Ishikawa (cell line): ENCODE results near the gene BIRC6.
A peak's percentile ranks its signal among the peaks of the same experiment; 100 is the strongest.

Source experiments
- CEBPB ChIP-seq: IDR thresholded peaks from 2 replicates; pipeline ENCODE4 v1.6.1; 2012
- CREB1 ChIP-seq: IDR thresholded peaks from 2 replicates; pipeline ENCODE4 v1.6.1; 2012; ENCODE audit warnings: low read depth
- EGR1 ChIP-seq: IDR thresholded peaks from 2 replicates; pipeline ENCODE4 v1.6.1; 2012
- EP300 ChIP-seq: IDR thresholded peaks from 2 replicates; pipeline ENCODE4 v1.6.1; 2012; ENCODE audit warnings: borderline replicate concordance
- FOXM1 ChIP-seq: IDR thresholded peaks from 2 replicates; pipeline ENCODE4 v1.6.1; 2012; ENCODE audit warnings: low read depth, borderline replicate concordance
- NFIC ChIP-seq: IDR thresholded peaks from 2 replicates; pipeline ENCODE4 v1.6.1; 2012
- RAD21 ChIP-seq: IDR thresholded peaks from 2 replicates; pipeline ENCODE4 v1.6.1; 2012; ENCODE audit warnings: low read depth
- TAF1 ChIP-seq: IDR thresholded peaks from 2 replicates; pipeline ENCODE4 v1.6.1; 2012; ENCODE audit warnings: low read depth, mild to moderate bottlenecking
- TCF12 ChIP-seq: IDR thresholded peaks from 2 replicates; pipeline ENCODE4 v1.6.1; 2012; ENCODE audit warnings: low read depth
- TEAD4 ChIP-seq: IDR thresholded peaks from 2 replicates; pipeline ENCODE4 v1.6.1; 2012
- YY1 ChIP-seq: IDR thresholded peaks from 2 replicates; pipeline ENCODE4 v1.6.1; 2012; ENCODE audit warnings: low read depth
- ZBTB7A ChIP-seq: IDR thresholded peaks from 2 replicates; pipeline ENCODE4 v1.6.1; 2012; ENCODE audit warnings: low read depth
- TF ChIP-seq, protein P1 (sequence below): IDR thresholded peaks from 2 replicates; pipeline ENCODE4 v1.6.1; 2012
- TF ChIP-seq, protein P2 (sequence below): IDR thresholded peaks from 2 replicates; pipeline ENCODE4 v1.6.1; 2012
- TF ChIP-seq, protein P3 (sequence below): IDR thresholded peaks from 2 replicates; pipeline ENCODE4 v1.6.1; 2012; ENCODE audit warnings: low read depth, mild to moderate bottlenecking

Gene BIRC6, protein sequence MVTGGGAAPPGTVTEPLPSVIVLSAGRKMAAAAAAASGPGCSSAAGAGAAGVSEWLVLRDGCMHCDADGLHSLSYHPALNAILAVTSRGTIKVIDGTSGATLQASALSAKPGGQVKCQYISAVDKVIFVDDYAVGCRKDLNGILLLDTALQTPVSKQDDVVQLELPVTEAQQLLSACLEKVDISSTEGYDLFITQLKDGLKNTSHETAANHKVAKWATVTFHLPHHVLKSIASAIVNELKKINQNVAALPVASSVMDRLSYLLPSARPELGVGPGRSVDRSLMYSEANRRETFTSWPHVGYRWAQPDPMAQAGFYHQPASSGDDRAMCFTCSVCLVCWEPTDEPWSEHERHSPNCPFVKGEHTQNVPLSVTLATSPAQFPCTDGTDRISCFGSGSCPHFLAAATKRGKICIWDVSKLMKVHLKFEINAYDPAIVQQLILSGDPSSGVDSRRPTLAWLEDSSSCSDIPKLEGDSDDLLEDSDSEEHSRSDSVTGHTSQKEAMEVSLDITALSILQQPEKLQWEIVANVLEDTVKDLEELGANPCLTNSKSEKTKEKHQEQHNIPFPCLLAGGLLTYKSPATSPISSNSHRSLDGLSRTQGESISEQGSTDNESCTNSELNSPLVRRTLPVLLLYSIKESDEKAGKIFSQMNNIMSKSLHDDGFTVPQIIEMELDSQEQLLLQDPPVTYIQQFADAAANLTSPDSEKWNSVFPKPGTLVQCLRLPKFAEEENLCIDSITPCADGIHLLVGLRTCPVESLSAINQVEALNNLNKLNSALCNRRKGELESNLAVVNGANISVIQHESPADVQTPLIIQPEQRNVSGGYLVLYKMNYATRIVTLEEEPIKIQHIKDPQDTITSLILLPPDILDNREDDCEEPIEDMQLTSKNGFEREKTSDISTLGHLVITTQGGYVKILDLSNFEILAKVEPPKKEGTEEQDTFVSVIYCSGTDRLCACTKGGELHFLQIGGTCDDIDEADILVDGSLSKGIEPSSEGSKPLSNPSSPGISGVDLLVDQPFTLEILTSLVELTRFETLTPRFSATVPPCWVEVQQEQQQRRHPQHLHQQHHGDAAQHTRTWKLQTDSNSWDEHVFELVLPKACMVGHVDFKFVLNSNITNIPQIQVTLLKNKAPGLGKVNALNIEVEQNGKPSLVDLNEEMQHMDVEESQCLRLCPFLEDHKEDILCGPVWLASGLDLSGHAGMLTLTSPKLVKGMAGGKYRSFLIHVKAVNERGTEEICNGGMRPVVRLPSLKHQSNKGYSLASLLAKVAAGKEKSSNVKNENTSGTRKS (N-terminal part only)

DNA sequence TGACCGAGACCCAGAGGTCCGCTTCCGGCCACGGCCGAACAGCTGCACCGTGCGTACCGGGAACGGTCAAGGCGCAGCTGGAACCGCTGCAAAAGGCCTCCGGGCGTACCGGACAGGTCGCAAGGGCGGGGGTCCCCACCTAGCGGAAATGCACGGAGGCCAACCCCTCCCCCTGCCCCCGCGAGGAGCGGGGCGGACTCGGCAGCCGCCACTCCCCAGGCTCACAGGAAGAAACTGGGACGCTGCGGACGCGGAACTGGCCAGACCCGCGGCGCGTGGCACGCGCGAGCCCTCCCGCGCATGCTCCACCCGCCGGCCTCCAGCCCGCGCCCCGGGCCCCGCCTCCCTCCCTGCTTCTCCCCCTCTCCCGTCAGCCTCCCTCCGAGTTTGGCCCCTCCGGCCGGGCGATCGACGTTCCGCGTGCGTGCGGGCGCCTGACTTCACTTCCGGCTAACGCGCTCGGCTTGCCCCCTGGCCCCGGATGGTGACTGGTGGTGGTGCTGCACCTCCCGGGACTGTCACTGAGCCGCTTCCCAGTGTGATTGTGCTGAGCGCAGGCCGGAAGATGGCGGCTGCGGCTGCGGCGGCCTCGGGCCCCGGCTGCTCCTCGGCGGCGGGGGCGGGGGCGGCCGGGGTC, at the start of gene BIRC6:
Gene BIRC6 (plus strand): TSS at position 343 of the 637 bp plus-strand sequence. CDS start 139 bp downstream, at position 482.
- TF ChIP-seq YY1: peak; percentile 90
- TF ChIP-seq TCF12: peak; percentile 77; the same call in 1 of the 2 replicates
- no peak for TF ChIP-seq CEBPB
- TF ChIP-seq CREB1: peak; percentile 72
- TF ChIP-seq, protein P1, sequence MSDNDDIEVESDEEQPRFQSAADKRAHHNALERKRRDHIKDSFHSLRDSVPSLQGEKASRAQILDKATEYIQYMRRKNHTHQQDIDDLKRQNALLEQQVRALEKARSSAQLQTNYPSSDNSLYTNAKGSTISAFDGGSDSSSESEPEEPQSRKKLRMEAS: peak; percentile 87
- TF ChIP-seq, protein P2, sequence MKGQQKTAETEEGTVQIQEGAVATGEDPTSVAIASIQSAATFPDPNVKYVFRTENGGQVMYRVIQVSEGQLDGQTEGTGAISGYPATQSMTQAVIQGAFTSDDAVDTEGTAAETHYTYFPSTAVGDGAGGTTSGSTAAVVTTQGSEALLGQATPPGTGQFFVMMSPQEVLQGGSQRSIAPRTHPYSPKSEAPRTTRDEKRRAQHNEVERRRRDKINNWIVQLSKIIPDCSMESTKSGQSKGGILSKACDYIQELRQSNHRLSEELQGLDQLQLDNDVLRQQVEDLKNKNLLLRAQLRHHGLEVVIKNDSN: peak; percentile 42; the same call in 1 of the 2 replicates
- peak; percentile 50; the same call in 1 of the 2 replicates for TF ChIP-seq EGR1
- peak; percentile 88 for TF ChIP-seq ZBTB7A
- TF ChIP-seq RAD21: no peak
- TF ChIP-seq TEAD4: 0 out of 2 replicates have a peak, but pooled peaks have one; percentile 8
- no peak; the same call in 1 of the 2 replicates for TF ChIP-seq FOXM1
- peak; percentile 84; the same call in 1 of the 2 replicates for TF ChIP-seq TAF1
- TF ChIP-seq EP300: no peak; the same call in 1 of the 2 replicates
- TF ChIP-seq NFIC: no peak; the same call in 1 of the 2 replicates
- TF ChIP-seq, protein P3, sequence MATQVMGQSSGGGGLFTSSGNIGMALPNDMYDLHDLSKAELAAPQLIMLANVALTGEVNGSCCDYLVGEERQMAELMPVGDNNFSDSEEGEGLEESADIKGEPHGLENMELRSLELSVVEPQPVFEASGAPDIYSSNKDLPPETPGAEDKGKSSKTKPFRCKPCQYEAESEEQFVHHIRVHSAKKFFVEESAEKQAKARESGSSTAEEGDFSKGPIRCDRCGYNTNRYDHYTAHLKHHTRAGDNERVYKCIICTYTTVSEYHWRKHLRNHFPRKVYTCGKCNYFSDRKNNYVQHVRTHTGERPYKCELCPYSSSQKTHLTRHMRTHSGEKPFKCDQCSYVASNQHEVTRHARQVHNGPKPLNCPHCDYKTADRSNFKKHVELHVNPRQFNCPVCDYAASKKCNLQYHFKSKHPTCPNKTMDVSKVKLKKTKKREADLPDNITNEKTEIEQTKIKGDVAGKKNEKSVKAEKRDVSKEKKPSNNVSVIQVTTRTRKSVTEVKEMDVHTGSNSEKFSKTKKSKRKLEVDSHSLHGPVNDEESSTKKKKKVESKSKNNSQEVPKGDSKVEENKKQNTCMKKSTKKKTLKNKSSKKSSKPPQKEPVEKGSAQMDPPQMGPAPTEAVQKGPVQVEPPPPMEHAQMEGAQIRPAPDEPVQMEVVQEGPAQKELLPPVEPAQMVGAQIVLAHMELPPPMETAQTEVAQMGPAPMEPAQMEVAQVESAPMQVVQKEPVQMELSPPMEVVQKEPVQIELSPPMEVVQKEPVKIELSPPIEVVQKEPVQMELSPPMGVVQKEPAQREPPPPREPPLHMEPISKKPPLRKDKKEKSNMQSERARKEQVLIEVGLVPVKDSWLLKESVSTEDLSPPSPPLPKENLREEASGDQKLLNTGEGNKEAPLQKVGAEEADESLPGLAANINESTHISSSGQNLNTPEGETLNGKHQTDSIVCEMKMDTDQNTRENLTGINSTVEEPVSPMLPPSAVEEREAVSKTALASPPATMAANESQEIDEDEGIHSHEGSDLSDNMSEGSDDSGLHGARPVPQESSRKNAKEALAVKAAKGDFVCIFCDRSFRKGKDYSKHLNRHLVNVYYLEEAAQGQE: no peak

DNA sequence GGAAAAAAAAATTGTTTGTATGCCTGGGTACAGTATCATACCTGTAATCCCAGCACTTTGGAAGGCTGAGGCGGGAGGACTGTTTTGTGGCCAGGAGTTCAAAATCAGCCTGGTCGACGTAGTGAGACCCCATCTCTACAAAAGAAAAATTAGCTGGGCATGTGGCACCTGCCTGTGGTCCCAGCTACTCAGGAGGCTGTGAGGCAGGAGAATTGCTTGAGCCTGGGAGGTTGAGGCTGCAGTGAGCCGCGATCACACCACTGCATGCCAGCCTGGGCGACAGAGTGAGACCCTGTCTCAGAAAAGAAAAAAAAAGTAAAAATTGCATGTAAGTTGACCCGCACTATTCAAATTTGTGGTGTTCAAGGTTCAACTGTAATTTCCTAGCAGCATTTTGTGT, 46.2 kb upstream of the BIRC6 start:
- no peak for TF ChIP-seq EP300
- no peak for TF ChIP-seq ZBTB7A
- TF ChIP-seq TAF1: no peak
- TF ChIP-seq FOXM1: no peak
- no peak for TF ChIP-seq EGR1
- TF ChIP-seq, protein P3: no peak
- no peak for TF ChIP-seq CEBPB
- TF ChIP-seq YY1: no peak
- no peak for TF ChIP-seq CREB1

DNA sequence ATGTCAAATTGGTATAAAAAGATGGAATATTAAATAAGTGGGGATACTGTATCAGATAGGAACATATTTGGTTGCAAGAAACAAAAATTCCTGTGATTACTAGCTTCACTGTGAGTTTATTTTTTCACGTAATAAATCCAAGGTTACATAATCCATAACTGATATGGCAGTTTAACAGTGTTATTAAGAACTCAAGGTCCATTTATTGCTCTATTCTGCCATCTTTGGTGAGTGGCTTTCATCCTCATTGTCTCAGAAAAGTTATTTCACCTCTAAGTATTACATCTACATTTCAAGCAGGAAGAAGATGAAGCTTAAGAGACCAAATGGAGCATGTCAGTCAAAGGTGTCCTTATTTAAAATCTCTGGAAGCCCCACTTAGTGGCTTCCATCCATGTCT, 41.9 kb upstream of the BIRC6 start:
- TF ChIP-seq CEBPB: no peak
- no peak for TF ChIP-seq FOXM1
- no peak for TF ChIP-seq NFIC
- TF ChIP-seq, protein P3: no peak
- TF ChIP-seq ZBTB7A: no peak
- no peak for TF ChIP-seq TCF12
- TF ChIP-seq TEAD4: no peak
- TF ChIP-seq YY1: no peak
